ENCODE results near the gene HIPK1. TPM values are rescaled to one million over a fixed set of nuclear protein-coding genes. Genes with fewer than 3 reads are reported as not detected.
"Not testable (repeated sequence)": the region's sequence is repeated elsewhere in the genome, so short reads cannot be mapped to it uniquely, and the experiment has no call there.

The HIPK1 gene
- total and polyA plus RNA-seq, 4 experiments from 2014 or later, result 4.4 to 110 (median 62.1) TPM

GRCh38 chr1:113946678-113947387 lies 17.7 kb downstream of the HIPK1 start:
- POLR2A ChIA-PET (ENCODE audit: partially characterized antibody), result interaction anchor here (0.5 to 4.2 kb wide), 9 partner anchors 9 to 873 kb away, joined by 3 to 120 read pairs (median 5); partner anchors contain the start of genes AP4B1, DCLRE1B, HIPK1 and RSBN1
- peak overlapping the region; percentile 9 to 54 for H3K4me3 ChIP-seq (ENCODE audit: low read length in 2 of 2)
- Mint-ChIP-seq H3K4me3 (peak overlapping the region; percentile 66 to 86 (median 82)), H3K27ac (peak overlapping the region; percentile 87 to 96 (median 94)), H3K36me3 (peaks cover 21 to 44% of the 10 kb centered on the region in 2 donors), H3K4me1 (peaks cover 48 to 88% (median 65%) of the 10 kb centered on the region in 4 donors), H3K27me3 (no peaks in the 10 kb centered on the region), H3K9me3 (no peaks in the 10 kb centered on the region)
- no peak for DNase-seq
- peaks cover 89% of the 10 kb centered on the region for H3K4me1 ChIP-seq (ENCODE audit: insufficient read depth, low read length)
- CTCF ChIA-PET (ENCODE audit: partially characterized antibody), result interaction anchor here (0.7 to 6.1 kb wide), 12 partner anchors 9 to 180 kb away, joined by 3 to 98 read pairs (median 5); partner anchors contain the start of genes AP4B1, DCLRE1B, HIPK1 and RSBN1
- H3K36me3 ChIP-seq (ENCODE audit: insufficient read depth, low read length), result peaks cover 4% of the 10 kb centered on the region
- H3K27ac ChIP-seq (ENCODE audit: low read depth, low read length), result peak overlapping the region; percentile 69
- intact Hi-C loops (cut with micrococcal nuclease), result loop anchor here (1.0 kb wide), 1 partner anchor 16 kb away; no protein-coding TSS in a partner anchor
- H3K9me3 ChIP-seq (ENCODE audit: control insufficient read depth in 1 of 2, low read length in 2 of 2), result no peaks in the 10 kb centered on the region
- no peaks in the 10 kb centered on the region for H3K27me3 ChIP-seq (ENCODE audit: insufficient read depth, low read length)

GRCh38 chr1:113947388-113948107 lies 18.4 kb downstream of the HIPK1 start:
- ChIA-PET CTCF (ENCODE audit: partially characterized antibody) (interaction anchor here (1.0 to 6.1 kb wide), 9 partner anchors 9 to 180 kb away, joined by 3 to 98 read pairs (median 7); partner anchors contain the start of genes AP4B1, DCLRE1B, HIPK1 and RSBN1), POLR2A (ENCODE audit: partially characterized antibody) (interaction anchor here (0.8 to 4.2 kb wide), 7 partner anchors 10 to 136 kb away, joined by 3 to 120 read pairs (median 7); partner anchors contain the start of genes AP4B1, DCLRE1B, HIPK1 and RSBN1)
- Histone ChIP-seq H3K9me3 (ENCODE audit: control insufficient read depth in 1 of 2, low read length in 2 of 2) (no peaks in the 10 kb centered on the region), H3K4me3 (ENCODE audit: low read length in 2 of 2) (peak overlapping the region; percentile 9 to 54), H3K27ac (ENCODE audit: low read depth, low read length) (peak overlapping the region; percentile 69), H3K27me3 (ENCODE audit: insufficient read depth, low read length) (no peaks in the 10 kb centered on the region), H3K36me3 (ENCODE audit: insufficient read depth, low read length) (peaks cover 4% of the 10 kb centered on the region), H3K4me1 (ENCODE audit: insufficient read depth, low read length) (peaks cover 90% of the 10 kb centered on the region)
- H3K9me3 Mint-ChIP-seq, result no peaks in the 10 kb centered on the region
- H3K4me1 Mint-ChIP-seq, result peaks cover 48 to 87% (median 64%) of the 10 kb centered on the region in 4 donors
- H3K27me3 Mint-ChIP-seq, result no peaks in the 10 kb centered on the region
- peaks cover 17 to 39% of the 10 kb centered on the region in 2 donors for H3K36me3 Mint-ChIP-seq
- peak overlapping the region; percentile 87 to 96 (median 94) for H3K27ac Mint-ChIP-seq
- DNase-seq, result peak in 4 of 5 donors; percentile 39 to 48 (median 48)
- intact Hi-C loops (cut with micrococcal nuclease), result loop anchor here (1.0 kb wide), 1 partner anchor 16 kb away; no protein-coding TSS in a partner anchor
- H3K4me3 Mint-ChIP-seq, result peak overlapping the region; percentile 66 to 86 (median 82)

- H3K9me3 ChIP-seq (ENCODE audit: control insufficient read depth in 1 of 2, low read length in 2 of 2); intact Hi-C loops (cut with micrococcal nuclease); H3K27me3 ChIP-seq (ENCODE audit: insufficient read depth, low read length); DNase-seq; H3K9me3 Mint-ChIP-seq; H3K4me3 ChIP-seq (ENCODE audit: low read length in 2 of 2); H3K36me3 ChIP-seq (ENCODE audit: insufficient read depth, low read length); H3K27me3 Mint-ChIP-seq: not testable (repeated sequence)
- Histone ChIP-seq H3K4me1 (ENCODE audit: insufficient read depth, low read length) (peaks cover 87% of the 10 kb centered on the region), H3K27ac (ENCODE audit: low read depth, low read length) (peak overlapping the region; percentile 69)
- ChIA-PET CTCF (ENCODE audit: partially characterized antibody) (interaction anchor here (0.5 to 6.1 kb wide), 9 partner anchors 8 to 335 kb away, joined by 3 to 98 read pairs (median 4); partner anchors contain the start of genes HIPK1 and RSBN1), POLR2A (ENCODE audit: partially characterized antibody) (interaction anchor here (0.7 to 4.8 kb wide), 6 partner anchors 10 to 137 kb away, joined by 3 to 120 read pairs (median 20); partner anchors contain the start of genes AP4B1, DCLRE1B and HIPK1)
- peaks cover 49 to 90% (median 65%) of the 10 kb centered on the region in 4 donors for H3K4me1 Mint-ChIP-seq
- H3K27ac Mint-ChIP-seq, result peak overlapping the region; percentile 87 to 96 (median 94)
- H3K4me3 Mint-ChIP-seq, result peak overlapping the region; percentile 27 to 86 (median 72)
- peaks cover 15 to 41% of the 10 kb centered on the region in 2 donors for H3K36me3 Mint-ChIP-seq
Observed at GRCh38 chr1:113948151-113948550, 19.0 kb downstream of the HIPK1 start.

- H3K27me3 ChIP-seq (ENCODE audit: insufficient read depth, low read length), result no peaks in the 10 kb centered on the region
- intact Hi-C loops (cut with micrococcal nuclease), result loop anchor here (1.0 kb wide), 1 partner anchor 44 kb away; the partner anchor contains the start of gene DCLRE1B
- H3K4me1 ChIP-seq (ENCODE audit: insufficient read depth, low read length), result peaks cover 88% of the 10 kb centered on the region
- peak overlapping the region in 4 of 8 donors; percentile 51 to 86 (median 72) for H3K4me3 Mint-ChIP-seq
- peaks cover 3% of the 10 kb centered on the region for H3K36me3 ChIP-seq (ENCODE audit: insufficient read depth, low read length)
- H3K36me3 Mint-ChIP-seq, result peaks cover 9 to 46% of the 10 kb centered on the region in 2 donors
- ChIA-PET CTCF (ENCODE audit: partially characterized antibody) (interaction anchor here (0.8 to 6.1 kb wide), 11 partner anchors 9 to 334 kb away, joined by 3 to 98 read pairs (median 4); partner anchors contain the start of gene HIPK1), POLR2A (ENCODE audit: partially characterized antibody) (interaction anchor here (0.7 to 4.8 kb wide), 5 partner anchors 9 to 44 kb away, joined by 3 to 51 read pairs (median 6); partner anchors contain the start of genes AP4B1, DCLRE1B and HIPK1)
- peak overlapping the region; percentile 69 to 95 (median 91) for H3K27ac Mint-ChIP-seq
- no peaks in the 10 kb centered on the region for H3K27me3 Mint-ChIP-seq
- H3K4me1 Mint-ChIP-seq, result peaks cover 47 to 93% (median 65%) of the 10 kb centered on the region in 4 donors
- no peaks in the 10 kb centered on the region for H3K9me3 ChIP-seq (ENCODE audit: control insufficient read depth in 1 of 2, low read length in 2 of 2)
- H3K9me3 Mint-ChIP-seq, result no peaks in the 10 kb centered on the region
- H3K4me3 ChIP-seq (ENCODE audit: low read length in 2 of 2), result no peak overlapping the region
- DNase-seq, result peak in 2 of 5 donors; percentile 27 to 41
- H3K27ac ChIP-seq (ENCODE audit: low read depth, low read length), result peak overlapping the region; percentile 5
Observed at GRCh38 chr1:113949007-113949406, 19.9 kb downstream of the HIPK1 start.

- peaks cover 78% of the 10 kb centered on the region for H3K4me1 ChIP-seq (ENCODE audit: insufficient read depth, low read length)
- no peaks in the 10 kb centered on the region for H3K9me3 ChIP-seq (ENCODE audit: control insufficient read depth in 1 of 2, low read length in 2 of 2)
- Mint-ChIP-seq H3K27ac (peak overlapping the region in 3 of 7 donors; percentile 61 to 87 (median 80)), H3K4me3 (no peak overlapping the region), H3K27me3 (no peaks in the 10 kb centered on the region), H3K4me1 (peaks cover 45 to 94% (median 62%) of the 10 kb centered on the region in 4 donors), H3K36me3 (peaks cover 9 to 47% of the 10 kb centered on the region in 2 donors), H3K9me3 (no peaks in the 10 kb centered on the region)
- intact Hi-C loops (cut with micrococcal nuclease), result no loop called here
- H3K27ac ChIP-seq (ENCODE audit: low read depth, low read length), result no peak overlapping the region
- H3K36me3 ChIP-seq (ENCODE audit: insufficient read depth, low read length), result peaks cover 18% of the 10 kb centered on the region
- CTCF ChIA-PET (ENCODE audit: partially characterized antibody), result interaction anchor here (1.3 to 6.1 kb wide), 5 partner anchors 12 to 27 kb away, joined by 3 to 98 read pairs (median 8); partner anchors contain the start of gene HIPK1
- POLR2A ChIA-PET (ENCODE audit: partially characterized antibody), result interaction anchor here (4.8 kb wide), 1 partner anchor 21 kb away, joined by 51 read pairs; the partner anchor contains the start of gene HIPK1
- DNase-seq, result no peak
- no peaks in the 10 kb centered on the region for H3K27me3 ChIP-seq (ENCODE audit: insufficient read depth, low read length)
- no peak overlapping the region for H3K4me3 ChIP-seq (ENCODE audit: low read length in 2 of 2)
Observed at GRCh38 chr1:113950908-113951307, 21.8 kb downstream of the HIPK1 start.

GRCh38 chr1:113951719-113952118 lies 22.6 kb downstream of the HIPK1 start:
- H3K4me3 Mint-ChIP-seq, result peak overlapping the region in 1 of 8 donors; percentile 10
- H3K4me1 Mint-ChIP-seq, result peaks cover 39 to 86% (median 55%) of the 10 kb centered on the region in 4 donors
- H3K27ac Mint-ChIP-seq, result peak overlapping the region in 5 of 7 donors; percentile 17 to 87 (median 70)
- Histone ChIP-seq H3K36me3 (ENCODE audit: insufficient read depth, low read length) (peaks cover 22% of the 10 kb centered on the region), H3K27ac (ENCODE audit: low read depth, low read length) (no peak overlapping the region), H3K4me1 (ENCODE audit: insufficient read depth, low read length) (peaks cover 70% of the 10 kb centered on the region), H3K27me3 (ENCODE audit: insufficient read depth, low read length) (no peaks in the 10 kb centered on the region), H3K9me3 (ENCODE audit: control insufficient read depth in 1 of 2, low read length in 2 of 2) (no peaks in the 10 kb centered on the region), H3K4me3 (ENCODE audit: low read length in 2 of 2) (no peak overlapping the region)
- no peaks in the 10 kb centered on the region for H3K9me3 Mint-ChIP-seq
- ChIA-PET CTCF (ENCODE audit: partially characterized antibody) (interaction anchor here (0.7 to 2.6 kb wide), 9 partner anchors 12 to 116 kb away, joined by 3 to 10 read pairs (median 5); partner anchors contain the start of genes AP4B1 and HIPK1), POLR2A (ENCODE audit: partially characterized antibody) (interaction anchor here (4.8 kb wide), 1 partner anchor 22 kb away, joined by 51 read pairs; the partner anchor contains the start of gene HIPK1)
- no peaks in the 10 kb centered on the region for H3K27me3 Mint-ChIP-seq
- H3K36me3 Mint-ChIP-seq, result peaks cover 15 to 50% of the 10 kb centered on the region in 2 donors
- DNase-seq, result no peak
- intact Hi-C loops (cut with micrococcal nuclease), result no loop called here

Data from CD4-positive, alpha-beta memory T cell (primary cell).